CD1c-positive myeloid dendritic cell (primary cell): ENCODE measurements around the gene FBXO22.
"Not testable (repeated sequence)": the region's sequence is repeated elsewhere in the genome, so short reads cannot be mapped to it uniquely, and the experiment has no call there.

Source experiments
- DNase-seq: peaks from one replicate; pipeline ENCODE4 v3.0.0-alpha.2; 2016; ENCODE audit errors: extremely low spot score

FBXO22 gene

GRCh38 chr15:75920079-75920478 is 16.4 kb downstream of the FBXO22 start:
- no peak for DNase-seq

DNA sequence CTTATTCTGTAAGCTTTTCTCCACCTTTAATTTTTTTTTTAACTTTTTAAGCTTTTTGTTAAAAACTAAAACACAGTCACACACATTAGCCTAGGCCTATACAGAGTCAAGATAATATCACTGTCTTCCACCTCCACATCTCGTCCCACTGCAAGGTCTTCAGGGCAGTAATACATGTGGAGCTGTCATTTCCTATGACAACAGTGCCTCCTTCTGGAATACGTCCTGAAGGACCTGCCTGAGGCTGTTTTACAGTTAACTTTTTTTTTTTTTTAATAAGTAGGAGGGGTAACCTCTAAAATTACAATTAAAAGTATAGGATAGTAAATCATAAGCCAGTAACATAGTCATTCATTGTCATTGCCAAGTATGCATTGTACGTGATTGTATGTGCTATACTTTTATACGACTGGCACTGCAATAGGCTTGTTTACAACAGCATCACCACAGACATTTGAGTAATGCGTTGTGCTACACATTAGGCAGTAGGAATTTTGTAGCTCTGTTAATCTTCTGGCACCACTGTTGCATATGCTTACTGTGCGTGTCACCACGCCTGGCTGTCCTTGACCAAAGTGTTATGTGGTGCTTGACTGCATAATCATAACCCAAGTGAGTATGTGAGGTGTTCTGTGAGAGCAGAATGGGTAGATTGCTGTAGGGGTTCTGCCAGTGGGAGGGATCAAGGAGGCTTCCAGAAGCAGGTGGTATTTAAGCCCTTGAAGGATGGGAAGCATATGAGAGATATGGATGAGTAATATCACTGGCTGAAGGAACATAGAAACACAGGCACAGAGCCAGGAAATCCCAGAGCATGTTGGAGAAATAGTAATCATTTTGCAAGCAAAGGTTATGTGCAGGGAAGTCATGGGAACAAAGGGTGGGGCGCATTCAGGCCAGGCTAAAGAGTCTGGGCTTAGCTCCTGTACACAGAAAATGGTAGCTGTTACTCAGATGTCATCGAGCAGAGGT is 18.3 kb downstream of the FBXO22 start:
- peak; percentile 21 for DNase-seq

DNA sequence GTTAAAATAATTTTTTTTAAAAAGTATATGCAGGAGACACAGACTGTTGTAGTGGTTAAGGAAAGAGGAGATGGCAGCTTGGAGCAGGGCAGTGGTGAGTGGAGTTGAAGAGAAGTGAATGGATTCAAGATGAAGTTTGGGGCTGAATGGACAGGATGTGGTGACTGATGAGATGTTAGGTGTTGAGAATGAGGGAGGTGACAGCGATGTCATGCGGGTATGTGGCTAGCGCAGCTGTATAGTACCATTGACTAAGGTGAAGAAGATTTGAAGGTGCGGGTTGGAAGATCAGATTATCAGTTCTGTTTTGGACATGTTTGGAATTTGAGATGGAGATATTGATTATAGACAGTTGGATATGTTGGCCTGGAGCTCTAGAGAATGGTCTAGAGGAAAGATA is 20.1 kb downstream of the FBXO22 start:
- no peak for DNase-seq

GRCh38 chr15:75924576-75924975 is 20.9 kb downstream of the FBXO22 start:
- DNase-seq: no peak

GRCh38 chr15:75925440-75925839 is 21.8 kb downstream of the FBXO22 start:
- DNase-seq: no peak

- no peak for DNase-seq
Observed at GRCh38 chr15:75926931-75927330, 23.3 kb downstream of the FBXO22 start.

DNA sequence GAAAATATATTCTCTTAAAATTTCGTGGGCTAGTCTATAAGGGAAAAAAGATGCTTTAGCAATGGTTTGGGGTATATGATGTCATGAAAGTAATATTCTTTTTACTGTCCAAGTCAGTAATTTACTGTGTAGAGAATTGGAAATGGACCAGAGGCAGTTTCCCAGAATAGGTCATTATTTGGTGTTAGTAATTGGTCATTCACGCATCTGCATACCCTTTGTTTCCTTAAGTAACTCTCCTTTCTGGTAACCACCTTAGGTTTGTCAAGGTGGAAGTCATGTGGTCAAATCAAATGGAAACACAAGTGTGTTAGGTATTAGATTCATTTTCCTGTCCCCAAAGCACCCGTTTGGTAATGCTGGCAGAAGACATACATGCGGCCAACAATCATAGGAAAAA is 23.9 kb downstream of the FBXO22 start:
- no peak for DNase-seq

GRCh38 chr15:75928680-75929608 is 25.3 kb downstream of the FBXO22 start:
- no peak for DNase-seq

DNA sequence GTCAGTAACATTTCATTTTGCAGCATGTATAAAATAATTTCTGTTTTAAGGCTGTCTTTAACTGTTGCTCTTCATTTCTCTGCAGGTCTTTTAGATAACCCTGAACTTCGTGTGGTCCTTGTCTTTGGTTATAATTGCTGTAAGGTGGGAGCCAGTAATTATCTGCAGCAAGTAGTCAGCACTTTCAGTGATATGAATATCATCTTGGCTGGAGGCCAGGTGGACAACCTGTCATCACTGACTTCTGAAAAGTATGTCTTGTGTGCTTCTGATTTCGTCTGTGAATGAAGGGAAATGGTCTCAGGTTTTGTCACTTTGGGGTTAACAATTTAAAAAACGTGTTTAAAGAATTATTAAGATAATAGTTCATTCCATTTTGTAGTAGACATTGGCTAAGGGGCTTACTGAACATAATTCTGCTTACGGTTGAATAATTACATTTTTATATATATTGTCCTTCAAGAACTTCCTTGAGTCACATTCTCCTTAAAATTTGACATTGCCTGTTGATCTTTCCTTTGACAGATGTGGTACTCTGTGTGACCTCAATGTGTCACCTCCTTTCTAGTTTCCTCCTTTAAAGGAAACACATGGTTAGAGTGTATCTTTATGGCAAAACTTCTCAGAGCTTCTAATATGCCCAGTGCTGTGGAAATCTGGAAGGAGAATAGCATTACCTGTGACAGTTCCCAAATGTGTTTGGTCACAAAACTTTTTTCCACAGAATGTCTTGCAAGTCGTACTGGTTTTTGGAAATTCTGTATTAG is 26.3 kb downstream of the FBXO22 start:
- DNase-seq: no peak

GRCh38 chr15:75930866-75931265 is 27.2 kb downstream of the FBXO22 start:
- no peak for DNase-seq

DNA sequence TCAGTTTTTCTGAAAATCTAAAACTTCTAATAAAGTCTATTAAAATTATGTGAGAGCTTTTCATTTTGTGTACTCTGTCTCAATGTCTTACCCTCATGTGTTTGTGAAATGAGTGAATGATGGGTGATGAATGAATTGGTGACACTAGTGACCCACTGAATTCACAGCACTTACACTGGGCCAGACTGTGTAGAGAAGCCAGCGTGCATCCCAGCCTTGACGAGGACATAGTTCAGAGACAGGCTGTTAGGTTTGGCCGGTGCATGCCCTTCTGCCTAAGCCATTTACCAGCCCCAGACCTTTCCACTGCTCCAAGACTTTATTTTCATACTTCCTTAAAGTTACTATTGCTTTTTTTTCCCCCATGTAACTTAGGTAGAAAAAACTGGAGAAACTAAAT is 38.8 kb downstream of the FBXO22 start:
- no peak for DNase-seq

- DNase-seq: no peak
Observed at GRCh38 chr15:75943246-75943645, 39.6 kb downstream of the FBXO22 start.

DNA sequence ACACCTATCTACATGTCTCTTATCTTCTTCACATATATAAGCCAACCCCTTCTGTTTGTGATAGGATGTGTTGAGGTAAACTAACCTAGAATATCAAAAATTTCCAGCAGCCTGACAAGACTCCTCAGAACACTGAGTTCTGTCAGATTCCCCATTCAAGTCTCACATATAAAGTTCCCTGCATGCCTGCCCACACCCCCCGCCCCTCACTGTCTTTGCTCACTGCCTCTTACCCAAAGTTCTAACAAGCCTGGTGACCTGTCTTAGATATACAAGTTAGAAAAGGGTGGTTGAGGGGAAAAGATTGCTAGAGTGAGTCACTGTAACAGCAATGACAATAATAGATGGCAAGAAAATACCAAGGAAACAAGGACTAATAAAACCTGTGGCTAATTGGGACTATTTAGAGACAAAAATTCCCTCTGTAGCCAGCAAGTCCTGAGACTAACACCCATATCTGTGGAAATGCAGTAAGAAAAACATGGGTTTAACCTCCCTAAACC is 40.1 kb downstream of the FBXO22 start:
- no peak for DNase-seq

- peak; percentile 47 for DNase-seq
Observed at GRCh38 chr15:75945953-75946352, 42.3 kb downstream of the FBXO22 start.

- DNase-seq: no peak
Observed at GRCh38 chr15:75947092-75947491, 43.4 kb downstream of the FBXO22 start.

DNA sequence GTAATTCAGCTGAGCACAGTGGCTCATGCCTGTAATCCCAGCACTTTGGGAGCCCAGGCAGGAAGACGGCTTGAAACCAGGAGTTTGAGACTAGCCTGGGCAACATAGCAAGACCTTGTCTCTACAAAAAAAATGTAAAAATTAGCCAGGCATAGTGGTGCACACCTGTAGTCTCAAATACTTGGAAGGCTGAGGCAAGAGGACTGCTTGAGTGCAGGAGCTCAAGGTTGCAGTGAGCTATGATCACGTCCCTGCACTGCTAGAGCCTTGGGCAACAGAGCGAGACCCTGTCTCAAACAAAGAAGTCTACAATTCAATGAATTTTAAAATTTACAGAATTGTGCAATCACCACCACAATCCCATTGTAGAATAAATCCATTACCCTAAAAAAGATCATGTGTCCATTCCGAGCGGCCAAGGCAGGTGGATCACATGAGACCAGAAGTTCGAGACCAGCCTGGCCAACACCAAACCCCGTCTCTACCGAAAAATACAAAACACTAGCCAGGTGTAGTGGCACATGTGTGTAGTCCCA is 45.2 kb downstream of the FBXO22 start:
- no peak for DNase-seq

DNA sequence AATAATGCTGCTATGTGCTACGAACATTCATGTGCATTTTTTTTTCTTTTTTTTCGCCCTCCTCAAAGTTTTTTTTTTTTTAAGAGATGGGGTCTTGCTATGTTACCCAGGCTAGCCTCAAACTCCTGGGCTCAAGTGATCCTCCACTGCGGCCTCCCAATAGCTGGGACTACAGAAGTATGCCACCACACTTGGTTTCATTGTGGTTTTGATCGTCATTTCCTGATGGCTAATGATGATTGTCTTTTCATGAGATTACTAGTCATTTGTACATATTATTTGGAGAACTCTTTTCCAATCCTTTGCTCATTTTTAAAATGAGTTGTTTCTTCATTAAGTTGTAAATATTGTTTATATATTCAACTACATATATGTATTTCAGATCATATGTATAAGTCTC is 48.8 kb downstream of the FBXO22 start:
- no peak for DNase-seq

DNA sequence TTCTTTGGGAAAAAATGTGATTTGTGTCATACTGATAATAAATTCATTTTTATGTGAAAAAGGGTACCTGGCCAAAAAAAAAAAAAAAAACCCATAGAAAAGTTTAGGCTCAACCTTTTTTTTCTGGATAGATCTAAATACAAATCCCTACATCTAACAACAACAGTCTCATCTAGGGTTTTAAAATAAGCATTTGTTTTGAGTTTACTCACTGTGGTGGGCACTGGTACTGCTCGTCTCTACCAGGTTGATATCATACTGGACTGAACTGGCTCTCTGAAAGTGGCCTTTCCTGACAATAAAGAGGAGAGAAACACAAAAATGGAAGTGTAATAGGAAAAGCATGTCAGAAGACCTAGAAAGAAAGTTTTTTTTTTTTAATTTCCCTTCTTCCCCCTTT is 52.0 kb downstream of the FBXO22 start:
- no peak for DNase-seq

DNA sequence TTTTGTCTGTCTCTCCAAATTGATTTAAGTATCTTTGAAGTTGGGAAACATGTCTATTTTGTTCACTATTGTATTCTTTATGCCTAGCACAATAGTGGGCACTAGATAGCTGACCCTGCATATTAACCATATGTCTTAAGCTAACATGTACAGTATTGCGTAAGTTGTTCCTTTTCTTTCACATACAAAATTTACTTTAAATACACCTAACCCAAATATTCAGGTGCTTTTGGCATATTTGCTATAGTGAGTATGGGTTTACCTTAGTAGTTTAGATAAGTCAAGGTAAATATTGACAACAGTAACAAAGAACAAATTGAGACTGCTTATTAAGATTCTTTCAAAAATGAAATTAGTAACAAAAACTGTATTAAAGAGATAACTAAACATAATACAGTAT is 57.7 kb downstream of the FBXO22 start:
- no peak for DNase-seq

- DNase-seq: no peak
Observed at GRCh38 chr15:75966073-75966472, 62.4 kb downstream of the FBXO22 start.

- not testable (repeated sequence) for DNase-seq
Observed at GRCh38 chr15:75976766-75977165, 73.1 kb downstream of the FBXO22 start.
